Testis (tissue), 3 donors: ENCODE data around the gene ZG16B. TPM values are rescaled to one million over a fixed set of nuclear protein-coding genes. Genes with fewer than 3 reads are reported as not detected.

Experiments
- DNase-seq: peaks from one replicate; pipeline ENCODE4 v3.0.0-alpha.2; 2019
- H3K27ac ChIP-seq, 2 donors: fragments of 200-600 bp; sonication (generic); one replicate each; pipeline ENCODE4 v1.5.1; 2019
- H3K27me3 ChIP-seq: fragments of 200-600 bp; sonication (generic); one replicate; pipeline ENCODE4 v1.5.1; 2019
- H3K36me3 ChIP-seq: fragments of 200-600 bp; sonication (generic); one replicate; pipeline ENCODE4 v1.5.1; 2017; ENCODE audit warnings: low read depth; ENCODE audit errors: missing control alignments
- H3K4me1 ChIP-seq: fragments of 200-600 bp; sonication (generic); one replicate; pipeline ENCODE4 v1.5.1; 2019
- H3K4me3 ChIP-seq, 2 donors: fragments of 200-600 bp; sonication (generic); one replicate each; pipeline ENCODE4 v1.5.1; 2017 to 2019
- H3K9me3 ChIP-seq: fragments of 200-600 bp; sonication (generic); one replicate; pipeline ENCODE4 v1.5.1; 2017
- CTCF ChIP-seq, 3 experiments: fragments of 450-650 bp in 2 of 3; fragments of 200-600 bp in 1 of 3; sonication (generic) in 1 of 3; IDR thresholded peaks; one replicate each; pipeline ENCODE4 v1.5.1; 2016 to 2019; ENCODE audit warnings: antibody characterized with exemption in 3 of 3, mild to moderate bottlenecking in 2 of 3, moderate library complexity in 1 of 3
- POLR2A ChIP-seq: fragments of 450-650 bp; IDR thresholded peaks from one replicate; pipeline ENCODE4 v1.6.1; 2017; ENCODE audit warnings: antibody characterized with exemption, mild to moderate bottlenecking, moderate library complexity
- WGBS, 2 donors: methylation state at CpG; one replicate each; pipeline ENCODE4 v1.1.5; 2018; 5-methylcytosine and 5-hydroxymethylcytosine counted together
- intact Hi-C: fragments of 100-400 bp; cut with DNase I; formaldehyde crosslinking; loops from one replicate; pipeline ENCODE4 v1.15.1; 2023; ENCODE audit warnings: low total_unique reads
- polyA plus RNA-seq: library from polyadenylated mRNA; stranded (reverse); fragments of 350-450 nt; fragmentation: Illumina TruSeq; extraction: RNeasy Lipid Tissue Mini Kit (QIAGEN cat#74804); gene quantifications from one replicate; pipeline ENCODE4 v1.2.3, GENCODE V29; 2014; ENCODE audit warnings: low read depth, low replicate concordance; ENCODE audit not compliant: insufficient read depth
- total RNA-seq, 2 donors: library from RNA; depleted of rRNA; stranded (reverse); fragments of >200 nt; gene quantifications; one replicate each; pipeline ENCODE4 v1.2.3, GENCODE V29; 2016

The ZG16B gene
- total and polyA plus RNA-seq, 3 donors from 2014 or later: 1.7 to 3.5 (median 1.8) TPM

DNA sequence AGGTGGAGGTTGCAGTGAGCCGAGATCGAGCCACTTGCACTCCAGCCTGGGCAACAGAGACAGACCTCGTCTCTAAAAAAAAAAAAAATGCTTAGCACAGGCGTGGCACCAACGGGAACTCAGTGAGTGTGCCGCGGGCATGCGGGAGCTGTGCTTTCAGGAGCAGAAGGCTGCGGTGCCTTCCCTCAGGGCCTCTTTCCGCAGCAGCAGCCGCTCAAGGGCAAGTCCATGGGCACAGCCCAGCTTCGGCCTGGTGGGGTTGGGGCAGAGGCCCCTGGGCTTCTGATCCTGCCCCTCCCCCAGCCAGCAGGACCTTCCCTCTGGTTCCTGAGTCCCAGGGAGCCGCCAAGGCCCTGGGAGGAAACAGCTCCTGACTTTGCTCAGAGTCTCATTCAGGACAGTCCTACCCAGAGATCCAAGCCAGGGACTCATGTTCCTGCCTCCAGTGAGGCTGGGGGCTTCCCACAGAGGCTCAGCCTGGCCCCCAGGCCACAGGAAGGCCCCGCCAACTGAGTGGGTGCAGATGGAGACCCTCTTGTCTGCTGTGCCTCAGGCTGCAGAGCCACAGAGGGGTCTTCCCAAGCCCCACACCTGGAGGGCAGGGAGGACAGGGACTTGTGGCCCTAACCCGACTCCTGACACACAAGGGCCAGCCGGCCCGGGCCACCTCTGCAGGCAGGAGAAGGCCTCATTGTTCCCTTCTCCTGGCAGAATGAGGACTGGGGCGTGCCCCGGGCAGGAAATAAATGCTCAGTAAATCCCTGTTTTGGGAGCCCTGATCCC lies 3.3 kb upstream of the ZG16B start:
- Histone ChIP-seq H3K36me3 (no peaks in the 10 kb centered on the region), H3K27ac (no peak overlapping the region), H3K27me3 (no peaks in the 10 kb centered on the region), H3K9me3 (no peaks in the 10 kb centered on the region), H3K4me3 (no peak overlapping the region), H3K4me1 (no peaks in the 10 kb centered on the region)
- DNase-seq: no peak
- intact Hi-C loops: no loop called here
- TF ChIP-seq CTCF (IDR thresholded peaks at IDR 0.05) (no peak), POLR2A (no peak)
- WGBS, 2 donors: 78% methylated on average over 13 to 19 of the region's 19 CpGs

GRCh38 chr16:2827374-2827791 lies 2.7 kb upstream of the ZG16B start:
- Histone ChIP-seq H3K4me3 (no peak overlapping the region), H3K27ac (no peak overlapping the region), H3K36me3 (no peaks in the 10 kb centered on the region), H3K4me1 (no peaks in the 10 kb centered on the region), H3K27me3 (no peaks in the 10 kb centered on the region), H3K9me3 (no peaks in the 10 kb centered on the region)
- WGBS, 2 donors: 82% methylated on average over 13 to 15 of the region's 15 CpGs
- no peak for TF ChIP-seq POLR2A
- TF ChIP-seq CTCF (IDR thresholded peaks at IDR 0.05): no peak
- intact Hi-C loops: no loop called here
- DNase-seq: no peak

- no peak for DNase-seq
- intact Hi-C loops: no loop called here
- Histone ChIP-seq H3K36me3 (no peaks in the 10 kb centered on the region), H3K4me1 (no peaks in the 10 kb centered on the region), H3K4me3 (no peak overlapping the region), H3K9me3 (no peaks in the 10 kb centered on the region), H3K27me3 (no peaks in the 10 kb centered on the region), H3K27ac (no peak overlapping the region)
- 71 to 78% methylated on average over 11 to 14 of the region's 14 CpGs for WGBS, 2 donors
- TF ChIP-seq POLR2A: no peak
- no peak for TF ChIP-seq CTCF (IDR thresholded peaks at IDR 0.05)
These were observed 2.1 kb upstream of the ZG16B start for GRCh38 chr16:2827831-2828520.

DNA sequence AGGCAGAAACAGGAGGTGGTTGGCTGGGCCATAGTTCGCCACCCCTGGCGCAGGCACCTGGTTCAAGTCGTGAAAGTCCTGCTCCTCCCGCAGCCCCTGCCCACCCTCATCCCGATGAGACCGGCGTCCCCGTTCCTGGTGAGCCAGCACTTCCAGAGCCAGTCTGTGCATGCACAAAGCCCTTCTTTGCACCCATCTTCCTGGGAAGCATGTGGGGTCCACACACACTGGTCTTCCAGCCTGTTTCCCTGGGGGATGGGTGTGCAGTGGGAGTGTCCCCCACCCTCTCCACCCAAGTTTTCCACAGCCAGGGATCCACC lies 1.6 kb upstream of the ZG16B start:
- Histone ChIP-seq H3K27ac (no peak overlapping the region), H3K27me3 (no peaks in the 10 kb centered on the region), H3K4me3 (no peak overlapping the region), H3K4me1 (no peaks in the 10 kb centered on the region), H3K9me3 (no peaks in the 10 kb centered on the region), H3K36me3 (no peaks in the 10 kb centered on the region)
- intact Hi-C loops: no loop called here
- 82 to 97% methylated on average over 8 of the region's 8 CpGs for WGBS, 2 donors
- TF ChIP-seq POLR2A (no peak), CTCF (IDR thresholded peaks at IDR 0.05) (no peak)
- DNase-seq: no peak
